NCI-H446 (cell line): Measurements from ENCODE around the gene MAD1L1.
"Not testable (repeated sequence)": the region's sequence is repeated elsewhere in the genome, so short reads cannot be mapped to it uniquely, and the experiment has no call there.

ENCODE experiments used
- DNase-seq, 2 experiments: peaks; one replicate each; lab custom pipeline; 2025; lab: John Stamatoyannopoulos, UW

Gene MAD1L1

DNA sequence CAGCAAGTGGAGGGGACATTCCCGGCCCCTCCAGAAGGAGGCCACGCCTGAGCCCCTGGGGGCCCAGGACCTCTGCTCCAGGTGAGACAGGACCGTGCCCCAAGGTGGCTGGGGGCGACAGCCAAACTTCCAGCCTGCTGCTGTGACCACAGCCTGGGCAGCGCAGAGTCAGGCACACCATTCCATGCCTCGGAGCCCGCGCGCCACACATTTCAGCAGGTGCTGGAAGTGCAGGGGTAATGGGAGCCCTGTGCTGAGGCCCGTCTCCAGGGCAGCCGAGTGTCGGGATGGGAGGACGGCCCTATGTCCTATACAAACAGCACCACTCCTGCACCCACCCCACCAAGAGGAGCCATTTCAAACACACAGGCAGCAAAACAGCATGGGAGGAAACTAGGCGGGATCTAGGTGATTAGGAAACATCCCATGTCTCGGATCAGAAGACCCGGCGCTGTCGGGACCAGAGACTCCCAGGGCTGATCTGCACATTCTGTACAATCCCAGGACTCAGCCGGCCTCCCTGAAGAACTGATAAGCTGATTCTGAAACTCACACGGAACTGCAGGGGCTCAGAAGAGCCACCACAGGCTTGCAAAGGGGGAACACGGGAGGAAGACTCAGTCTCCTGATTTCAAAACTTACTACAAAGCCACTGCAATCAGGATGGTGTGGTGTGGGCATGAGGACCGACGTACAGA is 290.4 kb downstream of the MAD1L1 start:
- no peak for DNase-seq

- no peak for DNase-seq
Measured at GRCh38 chr7:1941464-1942242, 291.1 kb downstream of the MAD1L1 start.

DNA sequence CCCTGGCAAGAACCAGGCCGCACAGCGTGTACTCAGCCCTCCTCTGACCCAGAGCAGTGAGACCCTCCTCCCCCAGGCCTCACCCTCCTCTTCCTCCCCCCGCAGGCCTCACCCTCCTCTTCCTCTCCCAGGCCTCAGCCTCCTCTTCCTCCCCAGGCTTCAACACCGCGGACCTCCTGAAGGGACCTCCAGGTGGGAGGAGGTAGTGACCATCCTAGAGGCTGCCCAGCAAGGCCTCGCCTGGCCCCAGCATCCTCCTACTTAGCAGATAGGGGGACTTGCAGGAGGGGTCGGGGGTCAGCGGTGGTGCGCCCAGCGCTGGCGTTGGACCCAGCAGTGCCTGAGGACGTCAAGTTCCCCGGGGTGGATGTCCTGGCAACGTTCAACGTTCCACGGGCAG is 291.9 kb downstream of the MAD1L1 start:
- no peak for DNase-seq

GRCh38 chr7:1940402-1940786 is 292.4 kb downstream of the MAD1L1 start:
- no peak for DNase-seq

GRCh38 chr7:1939434-1940401 is 293.0 kb downstream of the MAD1L1 start:
- DNase-seq = no peak

GRCh38 chr7:1938788-1939433 is 293.8 kb downstream of the MAD1L1 start:
- no peak for DNase-seq

DNA sequence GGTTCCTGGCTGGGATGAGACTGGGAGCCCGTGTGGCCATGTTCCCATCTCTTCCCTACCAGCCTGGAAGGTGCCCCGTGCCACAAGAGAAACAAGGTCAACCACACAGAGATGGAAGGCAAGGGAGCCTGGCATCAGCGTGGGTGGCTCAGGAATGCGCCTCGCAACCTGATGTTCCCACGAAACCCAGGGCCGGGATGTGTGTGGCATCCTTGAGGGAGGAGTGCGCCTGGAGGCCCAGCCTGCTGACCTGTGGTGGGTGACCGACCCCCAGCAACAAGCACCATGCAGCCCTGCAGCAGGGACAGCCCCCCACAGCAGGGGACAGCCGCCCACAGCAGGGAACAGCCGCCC is 295.5 kb downstream of the MAD1L1 start:
- DNase-seq = no peak

DNA sequence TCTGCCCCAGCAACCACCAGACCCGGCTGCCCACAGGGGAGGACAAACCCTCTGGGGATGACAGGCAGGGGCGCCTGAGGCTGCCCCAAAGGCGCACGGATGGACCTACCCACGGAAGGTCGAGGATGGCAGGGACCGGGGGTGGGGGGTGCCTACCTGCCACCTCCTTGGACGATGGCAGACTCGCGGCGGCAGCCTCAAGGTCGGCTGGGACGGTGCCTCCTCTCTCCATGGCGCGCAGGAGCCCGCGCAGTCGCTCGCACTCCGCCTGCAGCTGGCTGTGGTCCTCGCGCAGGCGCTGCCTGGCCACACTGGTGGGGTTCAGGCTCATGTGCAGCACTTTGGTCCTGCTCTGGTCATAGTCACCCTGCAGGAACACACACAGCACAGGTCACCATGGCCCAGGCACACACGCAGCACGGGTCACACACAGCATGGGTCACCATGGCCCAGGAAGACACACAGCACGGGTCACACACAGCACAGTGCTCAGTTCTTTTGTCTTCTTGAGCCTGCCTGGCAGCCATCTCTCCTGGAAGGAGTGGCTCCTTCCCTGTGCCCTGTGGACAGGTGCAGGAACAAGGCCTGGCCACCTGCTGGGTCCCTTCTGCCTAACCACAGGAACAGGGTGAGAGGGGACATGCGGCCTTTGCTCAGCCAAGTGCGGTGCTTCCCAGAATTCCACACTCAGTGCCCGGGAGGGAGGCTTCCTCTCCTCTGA is 296.1 kb downstream of the MAD1L1 start:
- DNase-seq = no peak

GRCh38 chr7:1936006-1936310 is 296.8 kb downstream of the MAD1L1 start:
- no peak for DNase-seq

- no peak for DNase-seq
Measured at GRCh38 chr7:1935176-1936005, 297.4 kb downstream of the MAD1L1 start.

DNA sequence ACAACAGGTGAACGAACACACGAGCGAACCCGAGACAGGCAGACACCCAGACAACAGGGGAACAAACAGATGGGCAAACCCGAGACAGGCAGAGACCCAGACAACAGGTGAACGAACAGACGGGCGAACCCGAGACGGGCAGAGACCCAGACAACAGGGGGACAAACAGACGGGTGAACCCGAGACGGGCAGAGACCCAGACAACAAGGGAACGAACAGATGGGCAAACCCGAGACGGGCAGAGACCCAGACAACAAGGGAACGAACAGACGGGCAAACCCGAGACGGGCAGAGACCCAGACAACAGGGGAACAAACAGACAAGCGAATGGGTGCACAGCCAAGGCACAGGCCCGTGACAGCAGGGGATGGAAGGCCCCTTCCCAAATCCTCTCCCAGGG is 298.0 kb downstream of the MAD1L1 start:
- no peak for DNase-seq

GRCh38 chr7:1934017-1934416 is 298.7 kb downstream of the MAD1L1 start:
- no peak for DNase-seq

- DNase-seq = no peak
Measured at GRCh38 chr7:1933066-1933750, 299.5 kb downstream of the MAD1L1 start.

GRCh38 chr7:1931951-1932270 is 300.8 kb downstream of the MAD1L1 start:
- no peak for DNase-seq

GRCh38 chr7:1931256-1931950 is 301.3 kb downstream of the MAD1L1 start:
- no peak for DNase-seq

DNA sequence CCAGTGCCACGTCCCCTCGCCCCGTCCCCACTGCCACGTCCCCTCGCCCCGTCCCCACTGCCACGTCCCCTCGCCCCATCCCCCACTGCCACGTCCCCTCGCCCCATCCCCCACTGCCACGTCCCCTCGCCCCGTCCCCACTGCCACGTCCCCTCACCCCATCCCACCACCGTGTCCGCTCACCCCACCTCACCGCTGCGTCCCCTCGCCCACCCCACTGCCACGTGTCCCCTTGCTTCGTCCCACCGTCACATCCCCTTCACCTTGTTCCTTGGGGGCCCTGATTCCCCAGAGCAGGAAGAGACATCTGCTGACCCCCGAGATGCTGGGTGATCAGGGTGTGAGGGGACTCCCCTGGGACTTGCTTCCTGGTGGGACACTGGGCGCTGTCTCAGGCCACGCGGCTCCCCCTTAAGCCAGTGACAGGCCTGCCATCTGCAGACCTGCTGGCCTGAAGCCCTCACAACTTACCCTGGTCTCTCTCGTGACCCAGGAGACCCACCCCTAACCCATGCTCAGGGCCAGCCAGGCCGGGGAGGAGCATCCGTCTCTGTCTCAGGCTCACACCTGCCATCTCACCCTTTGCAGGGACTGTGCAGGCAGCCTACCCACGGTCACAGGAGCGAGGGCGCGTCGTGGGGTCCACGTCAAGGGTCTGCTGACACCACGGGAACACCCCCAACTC is 302.2 kb downstream of the MAD1L1 start:
- DNase-seq = no peak

- not testable (repeated sequence) for DNase-seq
Measured at GRCh38 chr7:1929349-1929925, 303.3 kb downstream of the MAD1L1 start.

DNA sequence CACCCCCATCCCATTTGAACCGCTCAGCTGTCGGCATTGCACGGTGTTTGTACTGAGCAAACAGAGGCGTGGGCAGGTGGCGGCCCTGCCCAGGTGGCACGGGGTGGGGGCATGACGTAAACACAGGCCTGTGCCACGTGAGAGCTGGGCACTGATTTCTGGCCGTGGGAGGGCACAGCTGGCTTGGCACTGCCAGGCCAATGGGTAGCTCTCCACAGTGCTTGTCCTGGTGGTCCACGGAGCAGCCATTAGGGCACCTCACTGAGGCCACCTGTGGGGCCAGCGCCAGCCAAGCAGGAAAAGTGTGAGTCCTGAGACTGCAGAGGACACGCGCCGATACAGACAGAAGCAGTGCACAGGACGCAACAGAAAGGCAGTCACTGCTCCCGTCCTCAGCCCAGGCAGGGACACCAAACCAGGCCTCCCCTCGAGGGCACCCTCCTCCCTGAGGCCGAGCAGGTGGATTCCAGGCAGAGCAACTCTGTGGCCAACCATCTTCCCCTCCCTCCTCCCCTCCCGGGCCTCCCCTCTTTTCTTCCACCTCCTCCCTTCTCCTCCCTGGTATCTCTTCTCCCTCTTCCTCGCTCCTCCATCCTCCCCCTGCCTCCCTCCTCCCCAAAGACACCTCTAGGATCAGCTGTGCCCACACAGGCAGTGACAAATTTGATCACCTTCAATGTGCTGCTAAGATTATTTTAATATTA is 303.9 kb downstream of the MAD1L1 start:
- DNase-seq = no peak
